Glutamatergic neuron (in vitro differentiated cells): ENCODE data around the gene TRAF3IP3. TPM values are rescaled to one million over a fixed set of nuclear protein-coding genes. Genes with fewer than 3 reads are reported as not detected.

Experiments used
- DNase-seq: peaks from one replicate; pipeline ENCODE4 v3.0.0; 2022
- H3K27ac Mint-ChIP-seq: one replicate; pipeline ENCODE4 v1.8.0; 2020; ENCODE audit warnings: mild to moderate bottlenecking, mixed read lengths, inconsistent platforms; ENCODE audit not compliant: unreplicated experiment
- H3K27me3 Mint-ChIP-seq: one replicate; pipeline ENCODE4 v1.8.0; 2020; ENCODE audit warnings: mild to moderate bottlenecking, moderate library complexity, mixed read lengths, inconsistent platforms; ENCODE audit not compliant: unreplicated experiment
- H3K36me3 Mint-ChIP-seq: one replicate; pipeline ENCODE4 v1.8.0; 2020; ENCODE audit warnings: mild to moderate bottlenecking, mixed read lengths, inconsistent platforms; ENCODE audit not compliant: unreplicated experiment
- H3K4me1 Mint-ChIP-seq: one replicate; pipeline ENCODE4 v1.8.0; 2020; ENCODE audit warnings: mild to moderate bottlenecking, low read depth, mixed read lengths, inconsistent platforms; ENCODE audit not compliant: unreplicated experiment
- H3K4me3 Mint-ChIP-seq: one replicate; pipeline ENCODE4 v1.8.0; 2020; ENCODE audit warnings: mild to moderate bottlenecking, mixed read lengths, inconsistent platforms; ENCODE audit not compliant: unreplicated experiment
- H3K9me3 Mint-ChIP-seq: one replicate; pipeline ENCODE4 v1.8.0; 2020; ENCODE audit warnings: mild to moderate bottlenecking, moderate library complexity, mixed read lengths, inconsistent platforms; ENCODE audit not compliant: unreplicated experiment
- total RNA-seq: library from RNA; stranded (reverse); fragmentation: NEBNext Ultra II Directional; extraction: Animal tissue kit (Norgen Biotek cat#: 25700); gene quantifications from one replicate; pipeline ENCODE4 v1.2.1, GENCODE V29; 2021; ENCODE audit not compliant: unreplicated experiment
- TF ChIP-seq, protein P1 (sequence below): fragments of 200-600 bp; sonication (generic); IDR thresholded peaks from one replicate; pipeline ENCODE4 v1.5.0; 2021; ENCODE audit not compliant: partially characterized antibody, unreplicated experiment

Gene TRAF3IP3
- total RNA-seq, 1 donor from 2014 or later: not detected

- no peak overlapping the region for H3K4me3 Mint-ChIP-seq
- H3K36me3 Mint-ChIP-seq: no peaks in the 10 kb centered on the region
- TF ChIP-seq, protein P1, sequence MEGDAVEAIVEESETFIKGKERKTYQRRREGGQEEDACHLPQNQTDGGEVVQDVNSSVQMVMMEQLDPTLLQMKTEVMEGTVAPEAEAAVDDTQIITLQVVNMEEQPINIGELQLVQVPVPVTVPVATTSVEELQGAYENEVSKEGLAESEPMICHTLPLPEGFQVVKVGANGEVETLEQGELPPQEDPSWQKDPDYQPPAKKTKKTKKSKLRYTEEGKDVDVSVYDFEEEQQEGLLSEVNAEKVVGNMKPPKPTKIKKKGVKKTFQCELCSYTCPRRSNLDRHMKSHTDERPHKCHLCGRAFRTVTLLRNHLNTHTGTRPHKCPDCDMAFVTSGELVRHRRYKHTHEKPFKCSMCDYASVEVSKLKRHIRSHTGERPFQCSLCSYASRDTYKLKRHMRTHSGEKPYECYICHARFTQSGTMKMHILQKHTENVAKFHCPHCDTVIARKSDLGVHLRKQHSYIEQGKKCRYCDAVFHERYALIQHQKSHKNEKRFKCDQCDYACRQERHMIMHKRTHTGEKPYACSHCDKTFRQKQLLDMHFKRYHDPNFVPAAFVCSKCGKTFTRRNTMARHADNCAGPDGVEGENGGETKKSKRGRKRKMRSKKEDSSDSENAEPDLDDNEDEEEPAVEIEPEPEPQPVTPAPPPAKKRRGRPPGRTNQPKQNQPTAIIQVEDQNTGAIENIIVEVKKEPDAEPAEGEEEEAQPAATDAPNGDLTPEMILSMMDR: no peak
- H3K9me3 Mint-ChIP-seq: no peaks in the 10 kb centered on the region
- DNase-seq: no peak
- no peak overlapping the region for H3K27ac Mint-ChIP-seq
- H3K27me3 Mint-ChIP-seq: peaks cover 4% of the 10 kb centered on the region
- H3K4me1 Mint-ChIP-seq: no peaks in the 10 kb centered on the region
These were observed 11.2 kb downstream of the TRAF3IP3 start for GRCh38 chr1:209767096-209767495.

DNA sequence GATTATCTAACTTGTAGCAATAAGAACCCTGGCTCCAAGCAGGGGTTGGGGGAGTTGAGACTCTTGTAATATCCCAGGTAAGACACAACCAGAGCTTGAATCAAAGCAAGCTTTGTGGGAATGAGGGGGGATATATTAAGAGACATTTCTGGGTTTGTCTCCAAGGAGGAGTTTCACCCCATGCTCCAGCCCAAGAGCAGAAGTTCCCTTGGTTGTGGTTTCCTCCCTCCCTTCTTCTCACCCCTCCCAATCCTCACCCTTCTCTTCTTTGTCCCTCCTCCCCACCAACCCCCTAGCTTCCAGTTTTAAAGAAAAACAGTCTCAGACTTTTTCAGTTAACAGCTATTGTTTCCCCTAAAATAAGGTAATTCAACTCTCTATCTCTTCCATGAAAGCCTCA, 11.9 kb downstream of the TRAF3IP3 start:
- Mint-ChIP-seq H3K4me3 (no peak overlapping the region), H3K27me3 (peaks cover 4% of the 10 kb centered on the region), H3K27ac (no peak overlapping the region), H3K9me3 (no peaks in the 10 kb centered on the region), H3K36me3 (no peaks in the 10 kb centered on the region), H3K4me1 (no peaks in the 10 kb centered on the region)
- TF ChIP-seq, protein P1: no peak
- no peak for DNase-seq

DNA sequence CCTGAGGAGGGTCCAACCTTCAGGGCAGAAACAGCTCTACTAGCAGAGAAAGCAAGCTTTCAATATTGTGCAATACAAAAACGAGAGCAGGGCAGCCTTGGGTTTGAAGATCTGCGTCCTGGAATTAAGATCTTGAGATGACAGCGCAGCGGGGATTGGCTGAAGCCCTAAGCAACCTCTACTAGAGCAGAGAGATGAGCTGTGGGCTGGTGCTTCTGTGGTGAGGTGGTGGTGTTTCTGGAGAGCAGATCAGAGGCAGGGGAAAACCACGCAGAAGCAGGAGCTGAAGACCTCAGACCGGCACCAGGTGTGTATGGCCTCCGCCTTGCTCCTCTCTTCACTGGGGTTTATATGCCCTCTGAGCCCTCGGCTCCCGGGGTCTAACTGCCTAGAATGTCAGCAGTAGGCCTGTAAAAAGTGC, 12.5 kb downstream of the TRAF3IP3 start:
- no peak for DNase-seq
- Mint-ChIP-seq H3K36me3 (no peaks in the 10 kb centered on the region), H3K27ac (no peak overlapping the region), H3K9me3 (no peaks in the 10 kb centered on the region), H3K4me1 (no peaks in the 10 kb centered on the region), H3K27me3 (peaks cover 4% of the 10 kb centered on the region), H3K4me3 (no peak overlapping the region)
- TF ChIP-seq, protein P1: no peak

GRCh38 chr1:209769171-209769904, 13.5 kb downstream of the TRAF3IP3 start:
- H3K4me3 Mint-ChIP-seq: no peak overlapping the region
- H3K9me3 Mint-ChIP-seq: no peaks in the 10 kb centered on the region
- no peak for DNase-seq
- no peaks in the 10 kb centered on the region for H3K4me1 Mint-ChIP-seq
- peaks cover 4% of the 10 kb centered on the region for H3K27me3 Mint-ChIP-seq
- H3K36me3 Mint-ChIP-seq: no peaks in the 10 kb centered on the region
- no peak overlapping the region for H3K27ac Mint-ChIP-seq
- TF ChIP-seq, protein P1: no peak

DNA sequence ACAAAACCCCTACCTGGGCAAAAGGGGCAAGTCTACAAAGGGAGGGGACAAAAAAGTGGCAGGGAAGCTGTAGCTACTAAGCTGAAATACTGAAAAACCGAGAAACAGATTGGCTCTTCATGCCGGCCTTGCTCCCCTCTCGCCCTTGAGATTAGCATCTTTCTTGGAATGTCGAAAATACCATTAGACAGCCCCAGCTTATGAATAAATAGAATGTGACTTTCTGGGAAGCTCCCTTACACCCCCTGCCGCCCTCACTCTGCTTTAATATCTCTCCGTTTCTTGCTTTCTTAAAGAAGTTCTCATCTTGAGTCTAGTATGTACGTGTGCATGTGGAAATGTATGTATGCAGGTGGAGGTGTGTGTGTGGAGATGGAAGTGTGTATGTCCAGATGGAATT, 14.1 kb downstream of the TRAF3IP3 start:
- Mint-ChIP-seq H3K27ac (no peak overlapping the region), H3K4me1 (no peaks in the 10 kb centered on the region), H3K27me3 (peaks cover 4% of the 10 kb centered on the region), H3K4me3 (no peak overlapping the region), H3K36me3 (no peaks in the 10 kb centered on the region), H3K9me3 (no peaks in the 10 kb centered on the region)
- TF ChIP-seq, protein P1: no peak
- no peak for DNase-seq
